HG02623 (cell line): ENCODE results near the gene PDE11A.

Experiments
- ATAC-seq: cut with Tn5 transposase; IDR thresholded peaks from one replicate; pipeline ENCODE4 v1.9.1; 2021; ENCODE audit warnings: moderate library complexity; ENCODE audit not compliant: unreplicated experiment

PDE11A gene

GRCh38 chr2:177675350-177675821, 397.2 kb downstream of the PDE11A start:
- no peak for ATAC-seq

GRCh38 chr2:177673602-177674595, 398.7 kb downstream of the PDE11A start:
- no peak for ATAC-seq

GRCh38 chr2:177671662-177672061, 400.9 kb downstream of the PDE11A start:
- no peak for ATAC-seq

- no peak for ATAC-seq
Observed at GRCh38 chr2:177670791-177671535, 401.6 kb downstream of the PDE11A start.

- no peak for ATAC-seq
Observed at GRCh38 chr2:177669625-177670330, 402.8 kb downstream of the PDE11A start.

- no peak for ATAC-seq
Observed at GRCh38 chr2:177669201-177669600, 403.4 kb downstream of the PDE11A start.

GRCh38 chr2:177668617-177669016, 404.0 kb downstream of the PDE11A start:
- no peak for ATAC-seq

GRCh38 chr2:177667626-177668025, 405.0 kb downstream of the PDE11A start:
- no peak for ATAC-seq

- ATAC-seq: no peak
Observed at GRCh38 chr2:177666408-177666807, 406.2 kb downstream of the PDE11A start.

- ATAC-seq: no peak
Observed at GRCh38 chr2:177665948-177666347, 406.6 kb downstream of the PDE11A start.

GRCh38 chr2:177665328-177665727, 407.2 kb downstream of the PDE11A start:
- no peak for ATAC-seq

- ATAC-seq: no peak
Observed at GRCh38 chr2:177662895-177663294, 409.7 kb downstream of the PDE11A start.

- ATAC-seq: no peak
Observed at GRCh38 chr2:177660742-177661141, 411.8 kb downstream of the PDE11A start.

GRCh38 chr2:177658309-177658708, 414.3 kb downstream of the PDE11A start:
- ATAC-seq: no peak

- no peak for ATAC-seq
Observed at GRCh38 chr2:177651833-177652232, 420.7 kb downstream of the PDE11A start.

GRCh38 chr2:177649568-177650518, 422.7 kb downstream of the PDE11A start:
- no peak for ATAC-seq

GRCh38 chr2:177646791-177647190, 425.8 kb downstream of the PDE11A start:
- no peak for ATAC-seq

GRCh38 chr2:177646241-177646640, 426.3 kb downstream of the PDE11A start:
- no peak for ATAC-seq

GRCh38 chr2:177641331-177641730, 431.2 kb downstream of the PDE11A start:
- no peak for ATAC-seq

GRCh38 chr2:177640423-177640822, 432.2 kb downstream of the PDE11A start:
- no peak for ATAC-seq
